ENCODE data around the gene BTBD7.

Gene BTBD7

DNA sequence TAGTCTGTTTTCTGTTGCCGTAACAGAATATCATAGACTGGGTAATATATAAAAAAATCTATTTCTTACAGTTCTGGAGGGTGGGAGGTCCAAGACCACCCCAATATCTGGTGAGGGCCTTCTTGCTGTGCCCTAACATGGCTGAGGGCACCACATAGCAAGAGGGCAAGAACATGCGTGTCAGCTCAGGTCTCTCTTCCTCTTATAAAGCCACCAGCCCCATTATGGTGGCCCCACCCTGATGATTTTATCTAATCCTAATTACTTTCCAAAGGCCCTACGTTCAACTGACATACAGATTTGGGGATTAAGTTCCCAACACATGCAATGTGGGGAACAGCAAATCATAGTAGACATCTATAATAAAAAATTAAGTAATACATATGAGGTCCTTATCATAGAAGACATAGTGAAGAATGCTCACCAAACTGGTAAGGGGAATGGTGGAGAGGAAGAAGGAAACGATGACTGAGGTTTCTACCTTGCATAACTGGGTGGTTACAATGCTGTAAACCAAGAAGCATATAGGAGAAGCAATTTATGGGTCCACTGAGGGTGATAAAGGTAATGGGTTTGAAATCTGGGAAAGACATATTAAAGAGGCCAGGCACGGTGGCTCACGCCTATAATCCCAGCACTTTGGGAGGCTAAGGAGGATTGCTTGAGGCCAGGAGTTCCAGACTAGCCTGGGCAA is 27.0 kb downstream of the BTBD7 start:
- no peak for DNase-seq (ENCODE audit: low read depth in 2 of 2)

DNA sequence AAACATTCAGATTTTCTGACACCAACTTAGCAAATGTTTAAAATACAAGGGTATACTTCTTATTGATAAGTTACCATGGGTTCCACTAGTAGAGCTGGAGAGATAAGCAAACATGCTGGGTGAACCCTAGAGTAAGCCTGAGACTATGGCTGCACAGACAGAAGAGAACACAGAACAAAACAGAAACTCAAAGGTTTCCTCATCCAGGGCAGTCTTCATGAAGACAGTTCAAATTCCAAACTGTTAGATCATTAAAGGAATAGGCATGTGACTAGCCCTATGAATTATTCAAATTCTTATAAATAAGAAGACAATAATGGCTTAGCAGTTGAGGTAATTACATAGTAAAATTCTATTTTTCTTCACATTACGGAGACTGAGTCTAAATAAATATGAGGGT is 28.1 kb downstream of the BTBD7 start:
- no peak for DNase-seq (ENCODE audit: low read depth in 2 of 2)

DNA sequence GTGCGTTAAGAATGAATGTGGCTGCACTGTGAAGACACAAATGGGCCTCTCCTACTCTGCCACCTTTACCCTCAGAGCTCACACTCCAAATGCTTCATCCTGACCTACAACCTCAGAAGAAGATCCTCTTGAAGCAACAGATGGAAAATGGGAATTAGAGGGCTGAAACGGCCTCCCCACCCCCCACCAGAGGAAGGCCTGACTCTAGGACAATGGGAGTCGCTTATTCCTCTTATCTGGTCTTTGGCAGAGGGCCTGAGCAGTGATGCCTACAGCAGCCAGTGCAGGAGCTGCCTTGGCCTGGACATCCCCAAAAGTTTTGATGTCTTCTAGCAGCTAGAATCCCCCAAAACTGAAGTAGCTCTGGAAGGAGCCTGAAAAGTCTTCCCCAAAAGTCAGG is 29.2 kb downstream of the BTBD7 start:
- no peak for DNase-seq (ENCODE audit: low read depth in 2 of 2)

DNA sequence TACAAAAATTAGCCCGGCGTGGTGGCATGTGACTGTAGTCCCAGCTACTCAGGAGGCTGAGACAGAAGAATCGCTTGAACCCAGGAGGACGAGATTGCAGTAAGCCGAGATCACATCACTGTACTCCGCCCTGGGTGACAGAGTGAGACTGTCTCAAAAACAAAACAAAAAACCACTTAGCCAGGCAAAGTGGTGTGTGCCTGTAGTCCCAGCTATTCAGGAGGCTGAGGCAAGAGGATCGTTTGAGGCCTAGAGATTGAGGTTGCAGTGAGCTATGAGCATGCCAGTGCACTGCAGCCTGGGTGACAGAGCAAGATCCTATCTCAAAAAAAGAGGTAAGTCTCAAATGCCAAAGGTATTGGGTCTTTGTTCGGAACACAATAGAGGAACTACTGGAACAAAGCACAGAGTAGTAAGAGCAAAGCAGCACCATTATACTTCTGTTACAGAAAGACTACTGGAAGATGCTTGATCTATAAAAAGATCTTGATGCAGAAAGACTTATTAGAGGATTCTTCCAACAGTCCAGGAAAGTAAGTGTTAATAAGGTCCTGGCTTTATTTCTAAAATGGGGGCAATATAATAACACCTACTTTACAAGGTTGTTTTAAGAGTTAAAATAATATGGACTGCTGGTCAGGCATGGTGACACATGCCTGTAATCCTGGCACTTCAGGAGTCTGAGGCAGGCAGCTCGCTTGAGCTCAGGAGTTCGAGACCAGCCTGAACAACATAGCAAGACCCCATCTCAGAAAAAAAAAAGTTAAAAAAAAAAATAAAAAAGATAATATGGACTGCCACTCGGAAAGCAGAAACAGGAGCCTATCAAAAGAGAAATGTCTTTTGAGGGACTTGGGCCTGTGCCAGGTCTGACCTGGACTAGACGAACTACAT is 29.9 kb downstream of the BTBD7 start:
- DNase-seq (ENCODE audit: low read depth in 2 of 2): no peak

DNA sequence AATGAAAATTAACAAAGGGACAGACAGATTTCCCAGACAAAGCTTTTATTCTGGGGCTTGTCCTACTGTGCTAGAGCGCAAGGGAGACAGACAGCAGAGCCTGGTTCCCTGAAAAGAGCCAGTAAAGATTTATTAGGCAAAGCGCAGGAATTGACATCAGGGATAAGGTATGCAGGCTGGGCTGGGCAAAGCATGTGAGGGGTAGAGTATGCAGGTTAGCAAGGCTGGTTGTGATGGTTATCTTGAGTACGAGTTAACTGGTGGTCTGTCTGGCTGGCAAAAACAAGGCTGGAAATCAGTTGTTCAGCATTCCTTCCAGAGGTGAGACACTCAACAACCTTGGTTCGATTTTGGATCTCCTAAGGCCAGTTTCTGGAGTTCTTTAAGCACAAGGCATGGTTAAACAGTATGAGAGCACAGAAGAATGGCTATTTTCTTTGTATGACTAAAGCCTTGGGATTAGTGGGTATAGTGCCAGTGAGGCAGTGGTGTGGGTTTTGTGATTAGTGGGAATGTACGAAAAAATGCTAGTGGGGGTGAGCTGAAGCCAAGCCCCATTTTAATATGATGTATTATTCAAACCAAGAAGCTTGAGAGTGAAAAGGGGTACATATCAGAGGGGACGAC is 30.9 kb downstream of the BTBD7 start:
- no peak for DNase-seq (ENCODE audit: low read depth in 2 of 2)

DNA sequence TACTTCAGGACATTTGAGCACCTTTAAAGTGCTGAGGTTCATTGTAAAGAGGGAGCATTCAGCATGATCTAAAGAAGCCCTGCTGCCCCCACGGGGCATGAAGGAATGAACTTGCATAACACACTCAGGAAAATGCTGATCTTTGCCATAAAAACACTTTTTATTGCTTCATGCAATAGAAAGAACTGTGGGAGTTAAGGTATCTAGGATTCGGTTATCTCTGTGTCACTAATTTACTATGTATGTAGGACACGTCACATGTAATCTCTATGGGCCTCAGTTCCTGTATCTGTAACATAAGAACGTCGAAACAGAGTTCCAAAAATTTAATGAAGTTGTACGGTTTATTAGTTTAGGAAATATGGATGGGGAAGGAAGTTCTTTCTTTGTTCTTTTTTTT is 33.0 kb downstream of the BTBD7 start:
- DNase-seq (ENCODE audit: low read depth in 2 of 2): no peak

DNA sequence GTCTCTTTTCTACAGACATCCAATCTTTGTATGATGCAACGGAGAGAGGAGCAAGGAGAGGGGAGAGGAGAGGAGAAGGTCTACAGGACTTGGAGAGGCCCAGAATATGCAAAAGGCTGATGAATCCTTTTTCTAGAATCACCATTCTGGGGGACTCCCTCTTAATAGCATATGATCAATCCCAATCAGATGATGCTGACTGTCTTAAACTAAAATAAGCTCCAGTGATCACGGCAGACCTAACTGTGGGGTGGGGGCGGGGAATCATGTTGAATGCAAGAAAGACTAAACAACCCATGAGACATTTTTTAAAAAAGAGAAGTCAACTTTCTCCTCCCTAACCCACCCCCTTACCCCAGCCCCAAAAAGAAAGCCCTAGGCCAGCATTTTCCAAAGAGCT is 33.4 kb downstream of the BTBD7 start:
- DNase-seq (ENCODE audit: low read depth in 2 of 2): no peak

DNA sequence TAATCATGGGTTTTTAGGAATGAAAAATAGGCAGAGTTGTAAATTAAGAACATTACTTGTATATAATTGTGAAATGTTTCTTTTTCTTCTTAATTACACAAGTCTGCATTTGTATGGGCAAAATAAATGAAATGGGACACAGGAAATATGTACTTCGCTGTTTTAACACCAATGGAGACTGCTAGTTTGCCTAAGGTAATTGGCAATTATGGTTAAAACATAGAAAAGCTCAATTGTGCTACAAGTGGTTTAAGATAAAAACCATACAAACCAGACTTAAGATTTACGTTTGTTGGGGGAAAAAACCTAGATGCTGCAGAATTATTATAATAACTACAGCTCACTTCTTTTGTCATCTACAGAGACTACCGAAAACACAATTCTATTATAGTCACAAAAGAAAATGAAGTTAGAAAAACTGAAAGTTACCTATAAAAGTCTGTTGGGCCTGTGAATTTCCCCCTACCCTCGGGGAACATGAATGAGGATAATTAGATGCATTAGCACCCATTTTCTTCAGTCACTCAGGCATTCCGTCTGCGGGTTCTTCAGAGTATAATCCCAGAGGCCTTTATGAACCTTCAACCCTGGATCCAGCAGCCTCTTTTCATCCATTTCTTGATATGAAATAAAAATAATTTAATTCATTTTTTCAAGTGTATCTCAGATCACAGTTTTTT is 37.2 kb downstream of the BTBD7 start:
- no peak for DNase-seq (ENCODE audit: low read depth in 2 of 2)

DNA sequence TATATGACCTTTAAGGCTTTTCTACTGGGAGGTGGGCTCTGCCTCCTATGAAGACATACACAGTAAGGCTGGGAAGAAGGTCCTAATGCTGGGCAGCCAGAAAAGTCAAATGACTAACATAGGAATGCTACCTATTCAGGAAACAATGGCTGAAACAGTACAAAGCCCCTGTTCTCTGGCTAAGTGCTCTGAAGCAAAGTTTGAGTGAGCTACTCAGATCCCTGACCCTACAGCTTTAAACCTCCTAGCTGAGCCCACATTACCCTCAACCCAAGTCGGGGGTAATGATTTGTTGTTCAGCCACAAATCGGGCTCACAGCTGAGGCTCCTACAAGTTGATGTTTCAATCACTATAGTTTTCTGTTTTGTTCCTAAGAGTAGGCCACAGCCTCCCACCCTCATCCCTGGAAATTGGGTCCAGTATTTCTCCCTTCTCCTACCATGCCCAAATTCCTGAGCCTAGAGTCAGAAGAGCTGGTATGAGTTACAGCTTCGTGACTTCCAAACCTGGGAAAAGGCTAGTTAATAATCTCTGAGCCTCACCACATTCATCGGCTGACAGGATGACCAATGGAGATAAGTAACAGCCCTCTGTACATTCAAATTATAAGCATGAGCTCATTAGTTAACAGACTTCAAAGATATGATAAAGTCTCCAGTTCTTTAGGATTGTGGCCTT is 46.5 kb downstream of the BTBD7 start:
- DNase-seq (ENCODE audit: low read depth in 2 of 2): no peak

DNA sequence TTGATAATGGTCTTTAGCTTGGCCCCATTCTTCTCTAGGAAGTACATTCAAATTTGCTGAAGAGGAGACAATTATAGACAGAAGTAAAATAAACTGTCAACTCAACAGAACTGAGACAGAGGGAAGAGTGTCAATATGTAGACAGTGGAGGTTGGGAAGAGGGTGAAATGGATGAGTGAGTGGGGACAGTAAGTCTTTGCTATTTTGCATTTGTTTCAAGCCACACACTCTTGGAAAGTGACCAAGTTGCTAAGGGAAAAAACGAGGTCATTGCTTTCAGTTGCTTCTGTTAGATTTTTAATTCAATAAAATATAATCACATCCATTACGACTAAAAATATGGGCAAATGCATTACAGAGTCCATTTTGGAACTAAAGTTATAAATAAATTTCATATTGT is 47.8 kb downstream of the BTBD7 start:
- no peak for DNase-seq (ENCODE audit: low read depth in 2 of 2)

DNA sequence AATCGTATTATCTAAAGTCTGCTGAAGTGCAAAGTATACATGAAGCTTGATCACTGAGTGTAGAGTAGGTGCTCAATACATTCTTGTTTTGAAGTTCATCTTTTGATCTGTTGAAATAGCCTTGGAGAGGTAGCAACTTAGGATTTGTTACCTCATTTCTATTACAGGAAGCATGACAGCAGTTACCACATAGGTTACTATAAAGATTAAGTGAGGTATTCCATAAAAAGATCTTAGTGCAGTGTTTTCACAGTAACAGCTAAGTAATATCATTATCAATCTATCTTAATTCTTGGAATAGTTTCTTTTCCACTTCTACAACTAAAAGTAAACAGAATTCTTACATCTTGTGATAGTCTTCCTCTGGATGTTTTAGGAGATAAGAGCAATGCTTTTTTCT is 50.9 kb downstream of the BTBD7 start:
- DNase-seq (ENCODE audit: low read depth in 2 of 2): no peak

DNA sequence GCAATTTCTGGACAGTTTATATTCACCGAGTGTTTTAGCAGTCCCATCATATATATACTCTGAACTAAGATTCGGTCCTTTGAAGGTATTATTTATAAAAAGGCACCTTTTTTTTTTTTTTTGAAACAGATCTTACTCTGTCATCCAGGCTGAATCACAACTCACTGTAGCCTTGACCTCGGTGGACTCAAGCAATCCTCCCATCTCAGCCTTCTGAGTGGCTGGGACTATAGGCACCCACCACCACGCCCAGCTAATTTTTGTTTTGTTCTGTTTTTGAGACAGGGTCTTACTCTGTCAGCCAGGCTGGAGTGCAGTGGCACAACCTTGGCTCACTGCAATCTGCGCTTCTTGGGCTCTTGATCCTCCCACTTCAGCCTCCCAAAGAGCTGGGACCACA is 52.1 kb downstream of the BTBD7 start:
- no peak for DNase-seq (ENCODE audit: low read depth in 2 of 2)

DNA sequence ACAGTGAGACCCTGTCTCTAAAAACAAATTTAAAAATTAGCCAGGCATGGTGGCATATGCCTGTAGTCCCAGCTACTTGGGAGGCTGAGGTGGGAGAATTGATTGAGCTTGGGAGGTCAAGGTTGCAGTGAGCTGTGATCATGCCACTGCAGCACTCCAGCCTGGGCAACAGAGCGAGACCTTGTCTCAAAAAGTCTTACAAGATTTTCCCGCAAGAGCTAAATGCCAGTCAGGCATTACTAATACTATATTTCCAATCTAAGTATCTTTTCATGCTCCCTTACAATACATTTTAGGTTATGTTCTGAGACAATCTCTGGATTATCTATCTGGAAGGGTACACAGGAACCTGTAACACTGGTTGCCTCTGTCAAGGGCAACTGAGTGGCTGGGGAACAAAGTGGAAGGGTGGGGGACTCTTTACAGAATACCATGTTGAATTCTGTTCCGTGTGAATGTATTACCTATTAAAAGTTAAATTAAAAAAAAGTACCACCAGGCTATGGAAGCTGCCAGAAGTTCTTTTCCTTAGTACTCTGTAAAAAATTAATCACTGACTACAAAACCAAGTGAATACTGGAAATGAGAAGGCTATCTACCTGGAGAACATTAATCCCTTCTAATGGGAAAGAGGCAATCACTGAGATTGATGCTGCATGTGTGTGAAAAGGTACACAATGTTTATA is 56.7 kb downstream of the BTBD7 start:
- DNase-seq (ENCODE audit: low read depth in 2 of 2): no peak

DNA sequence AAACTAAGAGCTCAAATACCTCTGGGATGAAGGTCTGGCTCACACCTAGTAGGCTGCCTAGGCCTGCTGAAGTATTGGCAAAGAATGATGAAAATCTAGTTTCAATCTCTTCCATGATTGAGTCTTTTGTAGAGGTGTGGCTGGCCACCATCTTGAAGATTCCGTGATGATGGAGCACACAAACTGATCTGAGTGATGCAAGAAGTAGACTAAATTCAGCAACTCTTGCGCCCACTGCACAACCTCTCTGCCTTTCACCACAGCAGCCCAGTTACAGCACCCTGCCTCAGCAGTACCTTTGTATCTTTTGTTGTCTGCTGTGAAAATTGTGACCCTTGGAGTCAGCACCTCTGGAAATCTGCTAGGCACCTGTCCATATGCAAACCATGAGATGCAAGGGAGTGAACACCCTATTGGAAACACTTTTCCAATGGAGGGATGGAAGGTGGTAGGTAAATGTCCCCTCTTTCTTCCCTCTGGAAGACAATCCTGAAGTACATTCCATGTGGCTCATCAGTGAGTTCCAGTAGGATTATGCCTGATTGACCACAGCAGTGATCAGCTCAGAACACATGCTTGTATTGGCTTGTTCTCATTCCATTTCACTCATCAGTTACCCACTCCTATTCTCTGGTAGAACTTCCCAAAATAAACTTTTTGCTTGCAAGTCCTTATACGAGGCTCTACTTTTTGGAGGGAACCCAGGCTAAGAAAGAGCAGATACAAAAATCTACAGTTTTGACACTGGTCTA is 58.6 kb downstream of the BTBD7 start:
- DNase-seq (ENCODE audit: low read depth in 2 of 2): no peak

DNA sequence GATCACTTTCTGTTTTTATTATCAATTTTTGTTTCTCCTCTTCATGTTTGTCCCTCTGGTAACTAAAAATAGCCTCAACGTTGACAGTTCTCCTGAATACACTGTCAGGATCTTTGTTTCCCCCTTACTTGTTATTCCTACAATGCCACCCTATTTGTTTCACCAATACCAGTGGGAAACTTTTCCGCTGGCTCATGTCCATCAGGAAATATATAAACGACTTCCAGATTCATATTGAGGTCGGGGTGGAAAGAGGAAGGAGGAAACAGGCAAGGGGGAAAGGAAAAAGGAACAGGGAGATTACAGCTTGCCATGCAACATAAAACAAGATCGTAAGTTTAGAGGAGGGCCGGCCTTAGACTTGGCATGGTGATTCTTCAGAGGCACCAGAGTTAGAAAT is 61.7 kb downstream of the BTBD7 start:
- DNase-seq (ENCODE audit: low read depth in 2 of 2): no peak

DNA sequence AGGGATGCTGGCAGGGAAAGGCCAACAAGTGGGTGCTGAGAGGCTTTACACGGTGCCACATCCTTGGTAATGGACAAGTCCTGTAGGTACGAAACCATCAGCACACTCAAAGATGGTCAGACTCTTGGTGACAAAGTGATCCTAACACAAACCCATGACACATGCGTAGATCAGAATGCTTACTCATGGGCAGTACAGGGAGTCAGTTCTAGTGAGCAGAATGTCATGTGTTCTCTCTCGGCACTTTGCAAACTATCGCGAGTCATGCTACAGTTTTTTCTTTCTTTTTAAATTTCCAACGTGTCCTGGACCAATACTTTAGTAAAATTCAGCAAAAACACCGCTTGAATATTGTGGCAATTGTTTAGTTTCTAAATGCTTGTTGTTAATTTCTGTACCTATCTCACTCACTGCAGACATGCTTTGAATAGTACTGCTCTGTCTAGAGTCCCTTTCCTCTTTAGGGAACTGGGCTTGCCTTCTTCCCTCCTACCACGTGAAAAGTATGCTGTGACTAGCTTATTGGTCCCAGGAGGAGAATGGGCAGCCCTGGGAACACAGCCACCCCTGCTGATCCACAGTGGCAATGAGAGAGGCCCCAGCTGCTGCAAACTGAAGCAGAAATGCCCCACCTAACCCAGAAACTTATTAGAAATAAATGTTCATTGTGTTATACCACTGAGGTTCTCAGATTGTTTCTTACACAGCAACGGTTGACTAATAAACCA is 63.3 kb downstream of the BTBD7 start:
- DNase-seq (ENCODE audit: low read depth in 2 of 2): no peak

DNA sequence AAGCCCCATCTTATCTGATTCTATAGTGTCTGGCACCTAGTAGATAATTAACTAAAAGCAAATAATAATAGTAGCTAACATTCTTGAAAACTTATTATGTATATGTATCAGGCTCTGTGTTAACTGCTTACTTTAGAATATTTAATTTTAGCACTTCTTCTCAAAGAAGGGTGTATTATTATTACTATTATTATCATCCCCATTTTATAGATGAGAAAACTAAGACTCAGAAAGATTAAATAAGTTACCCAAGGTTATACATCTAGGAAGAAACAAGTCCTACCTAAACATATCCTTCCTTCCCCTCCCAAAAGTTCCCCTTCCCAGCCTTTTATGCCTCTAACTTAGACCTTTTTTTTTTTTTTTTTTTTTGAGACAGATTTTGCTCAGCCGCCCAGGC is 64.4 kb downstream of the BTBD7 start:
- DNase-seq (ENCODE audit: low read depth in 2 of 2): no peak

DNA sequence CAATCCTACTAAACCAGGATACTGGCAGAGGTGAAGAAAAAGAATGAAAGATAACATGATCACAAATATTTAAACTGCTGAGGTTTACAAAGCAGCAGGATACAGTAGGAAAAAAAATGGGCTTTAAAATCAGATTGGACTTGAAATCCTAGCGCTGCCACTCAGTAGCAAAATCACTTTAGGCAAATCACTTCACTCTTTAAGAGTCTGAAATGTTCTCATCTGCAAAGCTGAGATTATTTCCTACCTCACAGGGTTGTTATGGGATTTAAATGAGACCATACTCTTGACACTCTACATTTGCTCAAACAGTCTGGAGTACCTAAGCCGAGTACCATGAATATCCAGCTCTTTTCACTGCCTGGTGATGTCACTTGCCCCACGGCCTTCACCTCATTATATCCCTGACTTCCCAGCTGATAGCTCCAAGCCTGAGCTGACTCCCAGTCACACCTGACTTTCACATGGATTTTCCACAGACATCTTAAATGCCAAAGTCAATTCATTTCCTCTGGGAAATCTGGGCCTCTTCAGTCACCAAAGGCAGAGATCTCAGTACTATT is 65.6 kb downstream of the BTBD7 start:
- no peak for DNase-seq (ENCODE audit: low read depth in 2 of 2)

DNA sequence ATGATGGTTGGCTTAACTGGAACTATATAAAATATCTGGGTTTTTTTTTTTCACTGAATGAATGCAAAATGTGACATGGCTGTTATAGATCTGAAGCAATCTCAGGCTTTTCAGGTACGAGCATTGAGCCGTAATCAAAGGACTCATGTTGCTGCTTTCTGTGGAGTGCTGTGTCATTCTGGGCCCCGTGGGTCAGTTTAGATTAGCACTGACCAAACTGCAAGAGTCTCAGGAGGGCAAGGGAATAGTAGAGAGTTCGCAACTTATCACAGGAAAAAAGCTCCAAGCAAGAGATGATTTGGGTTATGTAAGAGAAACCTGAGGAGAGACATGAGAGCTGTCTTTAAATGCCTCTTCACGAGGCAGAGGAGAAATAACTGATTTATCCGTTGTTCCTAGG is 66.7 kb downstream of the BTBD7 start:
- DNase-seq (ENCODE audit: low read depth in 2 of 2): no peak
